H9 (cell line): ENCODE data around the gene APOB. TPM values are rescaled to one million over a fixed set of nuclear protein-coding genes. Genes with fewer than 3 reads are reported as not detected.

ENCODE experiments used
- DNase-seq: peaks from one replicate; pipeline ENCODE4 v3.0.0-alpha.2; 2017
- H2AFZ ChIP-seq: one replicate; pipeline ENCODE4 v1.6.1; 2013; ENCODE audit warnings: mild to moderate bottlenecking, low read length, control low read depth, moderate library complexity
- H2AK5ac ChIP-seq: 2 replicates; pipeline ENCODE4 v1.6.1; 2013; ENCODE audit warnings: low read length, control low read depth, mixed read lengths; ENCODE audit not compliant: insufficient read length
- H2BK120ac ChIP-seq: one replicate; pipeline ENCODE4 v1.6.1; 2013; ENCODE audit warnings: low read depth, mild to moderate bottlenecking, low read length, control low read depth, inconsistent platforms; ENCODE audit not compliant: poor library complexity, severe bottlenecking
- H2BK12ac ChIP-seq: 2 replicates; pipeline ENCODE4 v1.6.1; 2013; ENCODE audit warnings: low read length, control low read depth, mixed read lengths, low read depth; ENCODE audit not compliant: insufficient read length
- H2BK15ac ChIP-seq: 2 replicates; pipeline ENCODE4 v1.6.1; 2013; ENCODE audit warnings: low read depth, low read length, control low read depth
- H2BK20ac ChIP-seq: one replicate; pipeline ENCODE4 v1.6.1; 2013; ENCODE audit warnings: low read depth, mild to moderate bottlenecking, low read length, control low read depth, inconsistent platforms; ENCODE audit not compliant: poor library complexity, severe bottlenecking
- H2BK5ac ChIP-seq: 2 replicates; pipeline ENCODE4 v1.6.1; 2013; ENCODE audit warnings: low read length, control low read depth, mixed read lengths; ENCODE audit not compliant: insufficient read length
- H3K14ac ChIP-seq: 2 replicates; pipeline ENCODE4 v1.6.1; 2013; ENCODE audit warnings: low read length, control low read depth; ENCODE audit not compliant: insufficient read depth
- H3K18ac ChIP-seq: 2 replicates; pipeline ENCODE4 v1.6.1; 2013; ENCODE audit warnings: low read depth, mild to moderate bottlenecking, mixed read lengths, low read length, control low read depth; ENCODE audit not compliant: insufficient read length
- H3K23ac ChIP-seq: 2 replicates; pipeline ENCODE4 v1.6.1; 2013; ENCODE audit warnings: low read length, control low read depth, mixed read lengths, low read depth; ENCODE audit not compliant: insufficient read length
- H3K23me2 ChIP-seq: 2 replicates; pipeline ENCODE4 v1.6.1; 2013; ENCODE audit warnings: low read depth, mild to moderate bottlenecking, mixed read lengths, low read length, control low read depth; ENCODE audit not compliant: insufficient read length, poor library complexity, severe bottlenecking
- H3K27ac ChIP-seq: 2 replicates; pipeline ENCODE4 v1.5.1; 2013; ENCODE audit warnings: low read length, control low read depth, mixed read lengths, low read depth; ENCODE audit not compliant: insufficient read length
- H3K27me3 ChIP-seq: 2 replicates; pipeline ENCODE4 v1.6.1; 2013; ENCODE audit warnings: low read length, control low read depth, inconsistent platforms; ENCODE audit not compliant: insufficient read depth
- H3K4ac ChIP-seq: 2 replicates; pipeline ENCODE4 v1.6.1; 2013; ENCODE audit warnings: low read depth, mild to moderate bottlenecking, control low read depth, inconsistent platforms, low read length, moderate library complexity
- H3K4me1 ChIP-seq: 2 replicates; pipeline ENCODE4 v1.6.1; 2013; ENCODE audit warnings: low read length, control low read depth, inconsistent platforms; ENCODE audit not compliant: insufficient read depth
- H3K4me2 ChIP-seq: 2 replicates; pipeline ENCODE4 v1.6.1; 2013; ENCODE audit warnings: low read length, control low read depth, mixed read lengths; ENCODE audit not compliant: insufficient read length, insufficient read depth
- H3K56ac ChIP-seq: 2 replicates; pipeline ENCODE4 v1.6.1; 2013; ENCODE audit warnings: low read depth, mild to moderate bottlenecking, mixed read lengths, low read length, control low read depth; ENCODE audit not compliant: insufficient read length
- H3K79me1 ChIP-seq: 2 replicates; pipeline ENCODE4 v1.6.1; 2013; ENCODE audit warnings: low read depth, mild to moderate bottlenecking, moderate library complexity, low read length, control low read depth, inconsistent platforms; ENCODE audit not compliant: insufficient read depth, poor library complexity, severe bottlenecking
- H3K79me2 ChIP-seq: 2 replicates; pipeline ENCODE4 v1.6.1; 2013; ENCODE audit warnings: low read length, control low read depth, inconsistent platforms; ENCODE audit not compliant: insufficient read depth
- H3K9ac ChIP-seq: 2 replicates; pipeline ENCODE4 v1.6.1; 2013; ENCODE audit warnings: low read length, control low read depth, mixed read lengths; ENCODE audit not compliant: insufficient read length; ENCODE audit errors: extremely low read depth
- H3K9me3 ChIP-seq: one replicate; pipeline ENCODE4 v1.6.1; 2013; ENCODE audit warnings: low read depth, low read length, inconsistent platforms; ENCODE audit not compliant: control insufficient read depth
- H3T11ph ChIP-seq: one replicate; pipeline ENCODE4 v1.6.1; 2013; ENCODE audit warnings: mild to moderate bottlenecking, low read length, control low read depth, inconsistent platforms
- H4K20me1 ChIP-seq: one replicate; pipeline ENCODE4 v1.6.1; 2013; ENCODE audit not compliant: control insufficient read depth, insufficient read length, insufficient read depth
- H4K5ac ChIP-seq: 2 replicates; pipeline ENCODE4 v1.6.1; 2013; ENCODE audit warnings: low read depth, mild to moderate bottlenecking, mixed read lengths, low read length, control low read depth; ENCODE audit not compliant: insufficient read length
- H4K8ac ChIP-seq: replicated peaks from 2 replicates; pipeline ENCODE4 v1.6.1; 2013; ENCODE audit warnings: low read length, control low read depth, mixed read lengths, low read depth; ENCODE audit not compliant: insufficient read length
- H4K91ac ChIP-seq: 2 replicates; pipeline ENCODE4 v1.6.1; 2013; ENCODE audit warnings: low read depth, mild to moderate bottlenecking, moderate library complexity, mixed read lengths, low read length, control low read depth; ENCODE audit not compliant: insufficient read length
- H3K27ac Mint-ChIP-seq, 3 experiments: 2 replicates in 2 of 3; 3 replicates in 1 of 3; pipeline ENCODE4 v1.8.0; 2020 to 2021; ENCODE audit warnings: mixed read lengths in 3 of 3, mild to moderate bottlenecking in 1 of 3, moderate library complexity in 1 of 3
- H3K27me3 Mint-ChIP-seq: 2 replicates; pipeline ENCODE4 v1.8.0; 2021; ENCODE audit warnings: low read depth, mild to moderate bottlenecking, moderate library complexity, mixed read lengths
- H3K36me3 Mint-ChIP-seq, 3 experiments: 2 replicates in 2 of 3; 3 replicates in 1 of 3; pipeline ENCODE4 v1.8.0; 2020 to 2021; ENCODE audit warnings: low read depth in 3 of 3, mixed read lengths in 3 of 3; ENCODE audit not compliant: insufficient read depth in 1 of 3
- H3K4me1 Mint-ChIP-seq, 2 experiments: 2 replicates each; pipeline ENCODE4 v1.8.0; 2020; ENCODE audit warnings: mixed read lengths in 2 of 2
- H3K4me3 Mint-ChIP-seq, 2 experiments: 2 replicates in 1 of 2; 3 replicates in 1 of 2; pipeline ENCODE4 v1.8.0; 2020 to 2021; ENCODE audit warnings: mild to moderate bottlenecking in 2 of 2, mixed read lengths in 2 of 2, moderate library complexity in 1 of 2
- H3K9me3 Mint-ChIP-seq, 2 experiments: 2 replicates in 1 of 2; 3 replicates in 1 of 2; pipeline ENCODE4 v1.8.0; 2020; ENCODE audit warnings: mild to moderate bottlenecking in 2 of 2, mixed read lengths in 2 of 2, moderate library complexity in 1 of 2
- WGBS: extraction: QIAGEN DNeasy Blood & Tissue Kit; methylation state at CpG from one replicate; pipeline ENCODE4 v1.1.7; 2013; ENCODE audit warnings: missing lambda C conversion rate, low lambda C conversion rate, mixed read lengths; ENCODE audit not compliant: insufficient read length; ENCODE audit errors: extremely low coverage; 5-methylcytosine and 5-hydroxymethylcytosine counted together
- total RNA-seq: library from RNA; stranded (reverse); gene quantifications from 2 replicates; pipeline ENCODE4 v1.2.1, GENCODE V29; 2021
- TF ChIP-seq, protein P1 (sequence below): fragments of 200-600 bp; sonication (generic); conservative IDR thresholded peaks from 3 replicates; pipeline ENCODE4 v1.8.0; 2021; ENCODE audit warnings: antibody characterized with exemption, mild to moderate bottlenecking

Gene APOB
- total RNA-seq, 1 experiment from 2014 or later: 0.26 TPM

GRCh38 chr2:21072477-21073242, 28.8 kb upstream of the APOB start:
- no peak overlapping the region for H2BK120ac ChIP-seq
- no peak overlapping the region for H4K8ac ChIP-seq
- H3K4me1 Mint-ChIP-seq: peaks cover 18 to 22% of the 10 kb centered on the region in 2 experiments
- H3K9me3 Mint-ChIP-seq: no peaks in the 10 kb centered on the region; a peak in 1 of 5 replicates
- no peak overlapping the region for H3K9ac ChIP-seq
- no peak overlapping the region for H3T11ph ChIP-seq
- no peaks in the 10 kb centered on the region for H3K79me1 ChIP-seq
- H2BK12ac ChIP-seq: no peak overlapping the region
- H3K79me2 ChIP-seq: no peaks in the 10 kb centered on the region
- no peak overlapping the region; a peak in 1 of 7 replicates for H3K27ac Mint-ChIP-seq
- H4K20me1 ChIP-seq: no peaks in the 10 kb centered on the region
- no peak overlapping the region for H2BK15ac ChIP-seq
- no peak overlapping the region for H3K56ac ChIP-seq
- peaks cover 5% of the 10 kb centered on the region; the same call in 1 of the 2 replicates for H3K4me1 ChIP-seq
- no peak overlapping the region for H3K4ac ChIP-seq
- H3K14ac ChIP-seq: no peak overlapping the region
- H3K4me2 ChIP-seq: no peak overlapping the region
- TF ChIP-seq, protein P1, sequence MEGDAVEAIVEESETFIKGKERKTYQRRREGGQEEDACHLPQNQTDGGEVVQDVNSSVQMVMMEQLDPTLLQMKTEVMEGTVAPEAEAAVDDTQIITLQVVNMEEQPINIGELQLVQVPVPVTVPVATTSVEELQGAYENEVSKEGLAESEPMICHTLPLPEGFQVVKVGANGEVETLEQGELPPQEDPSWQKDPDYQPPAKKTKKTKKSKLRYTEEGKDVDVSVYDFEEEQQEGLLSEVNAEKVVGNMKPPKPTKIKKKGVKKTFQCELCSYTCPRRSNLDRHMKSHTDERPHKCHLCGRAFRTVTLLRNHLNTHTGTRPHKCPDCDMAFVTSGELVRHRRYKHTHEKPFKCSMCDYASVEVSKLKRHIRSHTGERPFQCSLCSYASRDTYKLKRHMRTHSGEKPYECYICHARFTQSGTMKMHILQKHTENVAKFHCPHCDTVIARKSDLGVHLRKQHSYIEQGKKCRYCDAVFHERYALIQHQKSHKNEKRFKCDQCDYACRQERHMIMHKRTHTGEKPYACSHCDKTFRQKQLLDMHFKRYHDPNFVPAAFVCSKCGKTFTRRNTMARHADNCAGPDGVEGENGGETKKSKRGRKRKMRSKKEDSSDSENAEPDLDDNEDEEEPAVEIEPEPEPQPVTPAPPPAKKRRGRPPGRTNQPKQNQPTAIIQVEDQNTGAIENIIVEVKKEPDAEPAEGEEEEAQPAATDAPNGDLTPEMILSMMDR: peak; percentile 17; the same call in 1 of the 3 replicates
- no peak overlapping the region for H2BK5ac ChIP-seq
- no peak overlapping the region for H3K27ac ChIP-seq
- no peaks in the 10 kb centered on the region for H3K23me2 ChIP-seq
- no peak overlapping the region for H3K23ac ChIP-seq
- H2AFZ ChIP-seq: no peak overlapping the region
- no CpG with 5 or more reads among the region's 4 CpGs for WGBS
- H3K36me3 Mint-ChIP-seq: no peaks in the 10 kb centered on the region
- H2AK5ac ChIP-seq: no peak overlapping the region
- H3K27me3 Mint-ChIP-seq: no peaks in the 10 kb centered on the region
- H4K91ac ChIP-seq: no peak overlapping the region
- no peak overlapping the region for H2BK20ac ChIP-seq
- no peak for DNase-seq
- H3K18ac ChIP-seq: no peak overlapping the region
- no peak overlapping the region for H4K5ac ChIP-seq
- H3K4me3 Mint-ChIP-seq: no peak overlapping the region
- no peaks in the 10 kb centered on the region for H3K9me3 ChIP-seq
- H3K27me3 ChIP-seq: no peaks in the 10 kb centered on the region
